Activated naive CD4-positive, alpha-beta T cell treated with anti-CD3 and anti-CD28 coated beads, Interleukin-2, amount 50 U/mL, for 24 hours (primary cell): ENCODE data around the gene NXT2.
"Not testable (repeated sequence)": the region's sequence is repeated elsewhere in the genome, so short reads cannot be mapped to it uniquely, and the experiment has no call there.

Experiments
- H3K27ac Mint-ChIP-seq: one replicate; pipeline ENCODE4 v1.8.0; 2021; ENCODE audit warnings: mild to moderate bottlenecking, mixed read lengths
- H3K27me3 Mint-ChIP-seq: one replicate; pipeline ENCODE4 v1.8.0; 2021; ENCODE audit warnings: mixed read lengths
- H3K36me3 Mint-ChIP-seq: one replicate; pipeline ENCODE4 v1.8.0; 2021; ENCODE audit warnings: mixed read lengths
- H3K4me1 Mint-ChIP-seq: one replicate; pipeline ENCODE4 v1.8.0; 2021; ENCODE audit warnings: mixed read lengths
- H3K4me3 Mint-ChIP-seq: one replicate; pipeline ENCODE4 v1.8.0; 2021; ENCODE audit warnings: mild to moderate bottlenecking, mixed read lengths
- H3K9me3 Mint-ChIP-seq: one replicate; pipeline ENCODE4 v1.8.0; 2021; ENCODE audit warnings: mixed read lengths

NXT2 gene

GRCh38 chrX:109536439-109537323 lies at the start of gene NXT2:
Gene NXT2 (plus strand): TSS chrX:109536844. CDS start chrX:109537007, 163 bp downstream.
- peaks cover 9% of the 10 kb centered on the region for H3K27me3 Mint-ChIP-seq
- H3K4me1 Mint-ChIP-seq = peaks cover 9% of the 10 kb centered on the region
- H3K4me3 Mint-ChIP-seq = peak within 1 kb of the TSS; percentile 97
- H3K27ac Mint-ChIP-seq = peak within 1 kb of the TSS; percentile 98
- H3K36me3 Mint-ChIP-seq = no peaks in the 10 kb centered on the region
- no peaks in the 10 kb centered on the region for H3K9me3 Mint-ChIP-seq

DNA sequence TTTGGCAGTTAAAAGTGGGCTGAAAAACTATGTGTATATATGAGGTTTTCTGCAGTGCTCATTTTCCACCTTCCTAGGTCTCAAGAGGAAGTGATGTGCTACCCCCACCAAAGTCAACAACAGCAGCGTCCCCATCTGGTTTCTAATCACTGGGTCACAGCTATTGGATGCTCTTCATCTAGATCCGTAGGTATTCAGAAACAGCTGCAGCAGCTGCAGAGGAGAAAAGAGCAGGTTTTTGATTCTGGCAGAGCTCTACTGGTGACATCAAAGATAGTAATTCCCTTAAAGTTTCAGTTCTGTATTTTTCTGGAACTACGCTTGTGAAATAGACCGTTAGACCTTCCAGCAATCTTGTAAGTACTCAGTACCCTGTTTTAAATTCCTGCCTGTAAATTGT lies 49.0 kb upstream of the NXT2 start:
- no peaks in the 10 kb centered on the region for H3K9me3 Mint-ChIP-seq
- H3K4me1 Mint-ChIP-seq = no peaks in the 10 kb centered on the region
- no peaks in the 10 kb centered on the region for H3K27me3 Mint-ChIP-seq
- no peaks in the 10 kb centered on the region for H3K36me3 Mint-ChIP-seq
- H3K4me3 Mint-ChIP-seq = no peak overlapping the region
- no peak overlapping the region for H3K27ac Mint-ChIP-seq

DNA sequence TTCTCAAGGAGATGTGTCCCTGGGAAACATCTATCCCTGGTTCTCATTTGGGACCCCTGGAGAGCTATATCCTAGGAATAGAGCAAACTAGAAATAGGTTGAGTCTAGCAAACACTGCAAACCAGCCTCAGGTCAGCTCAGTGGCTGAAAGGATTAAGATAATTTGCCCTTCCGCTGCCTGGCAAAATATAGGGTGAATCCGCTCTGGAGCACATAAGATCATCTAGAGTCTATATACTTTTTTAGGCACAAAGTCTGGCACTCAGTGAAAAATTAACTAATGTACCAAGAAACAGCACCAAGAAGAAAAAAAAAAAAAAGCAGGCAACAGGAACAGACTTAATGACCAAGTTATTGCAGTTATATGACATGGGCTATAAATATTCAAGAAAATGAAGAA lies 47.5 kb upstream of the NXT2 start:
- Mint-ChIP-seq H3K4me1 (no peaks in the 10 kb centered on the region), H3K4me3 (no peak overlapping the region), H3K36me3 (no peaks in the 10 kb centered on the region), H3K27me3 (no peaks in the 10 kb centered on the region), H3K27ac (no peak overlapping the region), H3K9me3 (no peaks in the 10 kb centered on the region)

DNA sequence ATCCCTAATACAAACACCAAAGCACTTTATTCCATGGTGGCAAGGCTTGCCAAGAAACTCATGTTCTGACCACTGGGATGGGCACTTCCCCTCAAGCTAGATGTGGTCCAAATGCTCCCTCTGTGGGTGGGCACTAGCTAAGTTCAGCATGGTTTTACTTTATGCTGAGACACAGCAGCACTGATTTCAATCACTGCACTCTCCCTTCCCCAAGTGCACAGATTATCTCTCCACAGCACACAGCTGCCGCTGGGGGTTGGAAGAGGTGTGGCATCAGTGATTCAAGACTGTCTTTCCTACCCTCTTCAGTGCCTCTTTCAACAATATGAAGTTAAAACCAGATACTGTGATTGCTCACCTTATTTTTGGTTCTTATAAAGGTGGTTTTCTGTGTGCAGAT lies 38.2 kb upstream of the NXT2 start:
- Mint-ChIP-seq H3K4me3 (no peak overlapping the region), H3K36me3 (no peaks in the 10 kb centered on the region), H3K27ac (no peak overlapping the region), H3K27me3 (peaks cover 2% of the 10 kb centered on the region), H3K4me1 (no peaks in the 10 kb centered on the region), H3K9me3 (no peaks in the 10 kb centered on the region)

- no peak overlapping the region for H3K4me3 Mint-ChIP-seq
- H3K27me3 Mint-ChIP-seq = peaks cover 2% of the 10 kb centered on the region
- H3K36me3 Mint-ChIP-seq = no peaks in the 10 kb centered on the region
- no peaks in the 10 kb centered on the region for H3K9me3 Mint-ChIP-seq
- no peak overlapping the region for H3K27ac Mint-ChIP-seq
- no peaks in the 10 kb centered on the region for H3K4me1 Mint-ChIP-seq
Measured at GRCh38 chrX:109501176-109501575, 35.5 kb upstream of the NXT2 start.

DNA sequence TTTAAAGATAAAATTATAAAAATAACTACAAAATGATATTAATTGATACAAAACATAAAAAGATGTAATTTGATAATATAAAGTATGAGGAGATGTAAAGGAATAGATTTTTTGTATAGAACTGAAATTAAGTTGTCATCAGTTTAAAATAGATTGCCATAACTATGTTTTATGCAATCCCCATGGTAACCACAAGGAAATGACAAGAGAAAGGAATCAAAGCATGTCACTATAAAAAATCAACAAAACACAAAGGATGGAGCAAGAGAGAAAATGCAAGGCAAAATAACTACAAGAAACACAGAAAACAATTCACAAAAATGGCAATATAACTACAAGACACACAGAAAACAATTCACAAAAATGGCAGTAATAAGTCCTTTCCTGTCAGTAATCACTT lies 27.7 kb upstream of the NXT2 start:
- Mint-ChIP-seq H3K4me1 (no peaks in the 10 kb centered on the region), H3K9me3 (no peaks in the 10 kb centered on the region), H3K27me3 (peaks cover 12% of the 10 kb centered on the region), H3K27ac (no peak overlapping the region), H3K36me3 (no peaks in the 10 kb centered on the region), H3K4me3 (no peak overlapping the region)

DNA sequence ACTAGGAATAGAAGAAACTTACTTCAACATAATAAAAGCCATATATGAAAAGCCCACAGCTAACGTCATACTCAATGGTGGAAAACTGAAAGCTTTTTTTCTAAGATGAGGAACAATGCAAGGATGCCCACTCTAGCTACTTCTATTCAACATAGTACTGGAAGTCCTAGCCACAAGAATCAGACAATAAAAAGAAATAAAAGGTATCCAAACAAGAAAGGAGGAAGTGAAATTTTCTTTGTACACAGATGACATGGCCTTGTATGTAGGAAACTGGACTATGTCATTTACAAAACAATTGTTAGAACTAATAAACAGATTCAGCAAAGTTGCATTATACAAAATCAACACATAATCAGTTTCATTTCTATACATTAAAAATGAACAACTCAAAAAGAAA lies 25.5 kb upstream of the NXT2 start:
- Mint-ChIP-seq H3K27ac (no peak overlapping the region), H3K4me3 (no peak overlapping the region), H3K36me3 (no peaks in the 10 kb centered on the region), H3K4me1 (no peaks in the 10 kb centered on the region), H3K9me3 (no peaks in the 10 kb centered on the region), H3K27me3 (peaks cover 16% of the 10 kb centered on the region)

- Mint-ChIP-seq H3K36me3 (no peaks in the 10 kb centered on the region), H3K4me1 (no peaks in the 10 kb centered on the region), H3K27ac (no peak overlapping the region), H3K9me3 (no peaks in the 10 kb centered on the region), H3K4me3 (no peak overlapping the region), H3K27me3 (peaks cover 14% of the 10 kb centered on the region)
Measured at GRCh38 chrX:109519001-109519400, 17.6 kb upstream of the NXT2 start.

GRCh38 chrX:109533005-109533404 lies 3.6 kb upstream of the NXT2 start:
- Mint-ChIP-seq H3K4me3 (no peak overlapping the region), H3K27me3 (peaks cover 10% of the 10 kb centered on the region), H3K36me3 (no peaks in the 10 kb centered on the region), H3K9me3 (no peaks in the 10 kb centered on the region), H3K4me1 (peaks cover 9% of the 10 kb centered on the region), H3K27ac (no peak overlapping the region)

GRCh38 chrX:109533631-109534030 lies 3.0 kb upstream of the NXT2 start:
- Mint-ChIP-seq H3K4me1 (peaks cover 9% of the 10 kb centered on the region), H3K36me3 (no peaks in the 10 kb centered on the region), H3K27me3 (peaks cover 10% of the 10 kb centered on the region), H3K27ac (no peak overlapping the region), H3K9me3 (no peaks in the 10 kb centered on the region), H3K4me3 (no peak overlapping the region)

DNA sequence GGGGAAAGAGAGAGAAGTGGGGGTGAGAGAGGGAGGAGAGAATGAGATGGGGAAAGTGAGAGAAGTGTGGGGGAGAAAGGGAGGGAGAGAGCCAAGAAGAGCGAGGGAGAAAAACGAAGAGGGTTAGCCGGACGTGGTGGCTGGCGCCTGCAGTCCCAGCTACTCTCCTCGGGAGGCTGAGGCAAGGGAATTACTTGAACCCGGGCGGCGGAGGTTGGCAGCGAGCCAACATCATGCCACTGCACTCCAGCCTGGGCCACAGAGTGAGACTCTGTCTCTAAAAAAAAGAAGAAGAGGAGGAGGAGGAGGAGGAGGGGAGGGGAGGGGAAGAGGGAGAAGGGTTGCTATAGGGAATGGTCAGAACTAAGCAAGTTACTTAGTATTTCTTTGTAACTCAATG lies 1.7 kb upstream of the NXT2 start:
- H3K4me3 Mint-ChIP-seq = no peak overlapping the region
- no peak overlapping the region for H3K27ac Mint-ChIP-seq
- H3K9me3 Mint-ChIP-seq = no peaks in the 10 kb centered on the region
- peaks cover 9% of the 10 kb centered on the region for H3K27me3 Mint-ChIP-seq
- H3K36me3 Mint-ChIP-seq = no peaks in the 10 kb centered on the region
- peaks cover 9% of the 10 kb centered on the region for H3K4me1 Mint-ChIP-seq

- H3K4me3 Mint-ChIP-seq = peak overlapping the region; percentile 44
Measured at GRCh38 chrX:109535578-109535977, 1.1 kb upstream of the NXT2 start.

DNA sequence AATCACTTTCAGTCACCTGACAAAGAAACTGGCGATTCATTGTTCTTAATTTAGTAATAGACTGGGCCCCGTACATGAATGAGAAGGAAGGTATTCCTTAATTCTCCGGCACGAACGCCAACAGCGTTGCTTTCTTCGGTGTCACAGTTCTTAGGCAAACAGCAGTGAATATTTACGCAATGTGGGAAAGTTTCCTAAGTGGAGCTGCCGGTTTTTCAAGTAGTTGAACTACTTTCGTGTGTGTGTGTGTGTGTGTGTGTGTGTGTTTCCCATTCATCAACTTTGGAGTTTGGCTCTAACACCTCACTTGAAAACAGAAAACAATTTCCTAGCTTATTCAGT lies 651 bp downstream of the NXT2 start:
- Mint-ChIP-seq H3K4me1 (peaks cover 9% of the 10 kb centered on the region), H3K9me3 (no peaks in the 10 kb centered on the region), H3K36me3 (no peaks in the 10 kb centered on the region), H3K4me3 (peak overlapping the region; percentile 97), H3K27me3 (peaks cover 6% of the 10 kb centered on the region), H3K27ac (peak overlapping the region; percentile 98)

More at GRCh38 chrX:109535578-109535977, 1.1 kb upstream of the NXT2 start:
- no peaks in the 10 kb centered on the region for H3K36me3 Mint-ChIP-seq
- peak overlapping the region; percentile 76 for H3K27ac Mint-ChIP-seq
- H3K9me3 Mint-ChIP-seq = no peaks in the 10 kb centered on the region
- H3K4me1 Mint-ChIP-seq = peaks cover 9% of the 10 kb centered on the region
- H3K27me3 Mint-ChIP-seq = peaks cover 9% of the 10 kb centered on the region

DNA sequence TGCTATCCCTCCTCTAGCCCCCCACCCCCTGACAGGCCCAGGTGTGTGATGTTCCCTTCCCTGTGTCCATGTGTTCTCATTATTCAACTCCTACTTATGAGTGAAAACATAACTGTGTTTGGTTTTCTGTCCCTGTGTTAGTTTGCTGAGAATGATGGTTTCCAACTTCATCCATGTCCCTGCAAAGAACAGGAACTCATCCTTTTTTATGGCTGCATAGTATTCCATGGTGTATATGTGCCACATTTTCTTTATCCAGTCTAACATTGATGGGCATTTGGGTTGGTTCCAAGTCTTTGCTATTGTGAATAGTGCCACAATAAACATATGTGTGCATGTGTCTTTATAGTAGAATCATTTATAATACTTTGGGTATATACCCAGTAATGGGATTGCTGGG lies 2.4 kb downstream of the NXT2 start:
- H3K27me3 Mint-ChIP-seq, H3K36me3 Mint-ChIP-seq, H3K9me3 Mint-ChIP-seq, H3K4me1 Mint-ChIP-seq, H3K4me3 Mint-ChIP-seq, H3K27ac Mint-ChIP-seq: not testable (repeated sequence)

GRCh38 chrX:109553862-109554261 lies 17.2 kb downstream of the NXT2 start:
- Mint-ChIP-seq H3K27me3 (peaks cover 1% of the 10 kb centered on the region), H3K4me1 (no peaks in the 10 kb centered on the region), H3K4me3 (no peak overlapping the region), H3K36me3 (no peaks in the 10 kb centered on the region), H3K9me3 (no peaks in the 10 kb centered on the region), H3K27ac (no peak overlapping the region)

GRCh38 chrX:109576083-109576482 lies 39.4 kb downstream of the NXT2 start:
- not testable (repeated sequence) for H3K27ac Mint-ChIP-seq, H3K4me1 Mint-ChIP-seq, H3K27me3 Mint-ChIP-seq, H3K4me3 Mint-ChIP-seq, H3K9me3 Mint-ChIP-seq, H3K36me3 Mint-ChIP-seq

DNA sequence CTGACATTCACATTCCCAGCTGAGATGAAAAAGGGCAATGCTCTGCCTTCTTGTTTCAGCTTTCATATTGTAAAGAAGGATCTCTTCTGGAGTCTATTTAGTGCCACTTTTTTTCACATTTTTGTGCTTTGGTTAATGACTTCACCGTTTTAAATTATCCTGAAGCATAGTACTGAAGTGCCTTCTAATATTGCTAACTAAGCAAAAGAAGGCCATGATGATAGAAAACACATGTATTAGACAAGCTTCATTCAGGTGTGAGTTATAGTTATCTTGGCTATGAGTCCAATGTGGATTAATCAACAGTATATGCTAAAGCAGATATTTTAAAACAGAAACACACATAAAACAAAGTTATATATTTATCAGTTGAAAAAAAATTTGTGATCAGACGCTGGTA lies 40.4 kb downstream of the NXT2 start:
- Mint-ChIP-seq H3K36me3 (no peaks in the 10 kb centered on the region), H3K27me3 (no peaks in the 10 kb centered on the region), H3K9me3 (no peaks in the 10 kb centered on the region), H3K4me1 (no peaks in the 10 kb centered on the region), H3K4me3 (no peak overlapping the region), H3K27ac (no peak overlapping the region)
